GM19099 (cell line): ENCODE data around the gene CNGA3.

Experiments
- POLR2A ChIP-seq: IDR thresholded peaks from 3 replicates; pipeline ENCODE4 v1.6.1; 2011; ENCODE audit warnings: low read depth; ENCODE audit not compliant: insufficient read length; ENCODE audit errors: extremely low read depth

Gene CNGA3

DNA sequence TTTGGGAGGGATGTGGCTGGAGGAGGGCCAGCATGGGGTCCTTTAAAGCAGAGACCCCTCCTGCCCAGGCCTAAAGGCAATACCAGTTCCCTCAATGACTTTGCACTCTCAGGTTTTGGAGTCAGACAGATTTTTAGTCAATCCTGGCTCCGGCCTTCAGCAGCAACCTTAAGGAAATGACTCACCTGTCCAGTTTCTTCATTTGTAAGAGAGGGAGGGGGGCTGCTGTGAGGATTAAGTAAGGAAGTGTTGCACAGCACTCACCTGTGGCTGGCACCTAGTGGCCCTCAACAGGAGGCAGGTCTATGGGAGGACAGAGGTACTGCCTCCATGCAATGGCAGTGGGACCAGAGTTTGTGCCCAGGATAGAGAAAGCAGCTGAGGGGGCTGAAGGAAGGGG lies 13.7 kb downstream of the CNGA3 start:
- no peak for TF ChIP-seq POLR2A

- no peak for TF ChIP-seq POLR2A
Measured at GRCh38 chr2:98367721-98368120, 21.5 kb downstream of the CNGA3 start.

GRCh38 chr2:98369710-98370239 lies 23.5 kb downstream of the CNGA3 start:
- TF ChIP-seq POLR2A: no peak

GRCh38 chr2:98372121-98372520 lies 25.9 kb downstream of the CNGA3 start:
- no peak for TF ChIP-seq POLR2A

DNA sequence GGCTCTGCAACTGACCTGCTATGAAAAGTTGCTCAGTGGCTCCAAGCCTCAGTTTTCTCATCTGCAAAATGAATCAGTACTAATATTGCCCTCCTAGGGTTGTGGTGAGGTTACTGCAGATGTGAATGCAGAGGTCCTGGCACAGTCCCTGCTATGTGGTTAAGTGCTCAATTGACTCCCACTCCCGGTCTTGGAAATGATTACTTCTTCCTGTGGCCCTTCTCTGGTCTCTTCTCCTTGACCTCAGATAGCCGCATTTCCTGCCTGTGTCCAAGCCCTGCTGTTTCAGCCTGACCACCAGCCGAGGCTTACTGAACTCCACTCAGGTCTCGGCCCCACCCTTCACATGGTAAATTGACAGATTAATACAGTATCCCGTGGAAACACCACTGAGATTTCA lies 26.3 kb downstream of the CNGA3 start:
- TF ChIP-seq POLR2A: no peak

GRCh38 chr2:98374286-98374685 lies 28.0 kb downstream of the CNGA3 start:
- TF ChIP-seq POLR2A: no peak

- no peak for TF ChIP-seq POLR2A
Measured at GRCh38 chr2:98374958-98375570, 28.8 kb downstream of the CNGA3 start.

DNA sequence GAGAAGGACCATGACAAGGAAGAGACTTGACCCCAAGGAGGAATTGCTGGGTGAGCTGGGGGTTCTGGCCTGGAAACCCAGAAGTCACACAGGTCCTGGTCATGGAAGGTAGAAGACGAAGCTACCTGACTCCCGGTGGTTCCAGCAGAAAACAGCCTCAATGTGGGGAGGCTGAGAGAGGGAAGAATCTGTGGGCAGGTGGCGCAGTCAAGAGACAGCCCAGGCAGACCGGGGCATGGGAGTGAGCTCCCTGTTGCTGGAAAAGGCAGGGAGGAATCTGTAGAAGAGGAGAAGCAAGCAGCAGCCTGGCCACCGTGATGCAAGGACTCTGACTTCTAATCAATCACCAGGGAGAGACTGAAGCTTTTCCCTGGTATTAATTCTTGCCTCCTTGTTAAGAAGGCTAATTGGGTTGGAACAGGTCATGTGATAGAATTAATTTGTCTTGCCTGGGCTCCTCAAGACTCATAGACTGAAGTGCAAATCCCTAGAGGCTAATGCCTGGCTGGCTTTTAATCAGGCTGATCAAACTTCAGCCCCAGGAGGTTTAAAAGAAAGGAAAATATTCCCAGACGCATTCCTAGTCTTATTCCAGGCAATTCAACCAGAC lies 30.1 kb downstream of the CNGA3 start:
- no peak for TF ChIP-seq POLR2A

GRCh38 chr2:98376996-98377395 lies 30.7 kb downstream of the CNGA3 start:
- TF ChIP-seq POLR2A: no peak

DNA sequence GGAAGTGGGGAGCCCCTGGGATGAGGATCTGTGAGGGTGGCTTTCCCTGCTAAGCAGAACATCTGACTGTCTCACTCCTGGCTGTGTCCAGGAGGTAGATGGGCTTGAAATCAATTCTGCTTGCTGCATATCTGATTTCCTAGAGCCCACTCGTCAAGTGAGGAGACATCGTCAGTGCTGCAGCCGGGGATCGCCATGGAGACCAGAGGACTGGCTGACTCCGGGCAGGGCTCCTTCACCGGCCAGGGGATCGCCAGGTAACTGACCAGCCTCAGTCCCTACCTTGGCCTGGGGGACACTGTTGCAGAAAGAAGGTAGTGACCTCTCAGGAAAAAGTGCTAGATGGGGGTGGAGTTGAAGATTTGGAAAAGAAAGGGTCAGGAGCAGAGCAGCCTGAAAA lies 31.3 kb downstream of the CNGA3 start:
- no peak for TF ChIP-seq POLR2A

GRCh38 chr2:98378196-98378595 lies 31.9 kb downstream of the CNGA3 start:
- TF ChIP-seq POLR2A: no peak

- no peak for TF ChIP-seq POLR2A
Measured at GRCh38 chr2:98378901-98379300, 32.6 kb downstream of the CNGA3 start.

- TF ChIP-seq POLR2A: no peak
Measured at GRCh38 chr2:98379311-98380202, 33.3 kb downstream of the CNGA3 start.

GRCh38 chr2:98380203-98380535 lies 33.9 kb downstream of the CNGA3 start:
- no peak for TF ChIP-seq POLR2A

DNA sequence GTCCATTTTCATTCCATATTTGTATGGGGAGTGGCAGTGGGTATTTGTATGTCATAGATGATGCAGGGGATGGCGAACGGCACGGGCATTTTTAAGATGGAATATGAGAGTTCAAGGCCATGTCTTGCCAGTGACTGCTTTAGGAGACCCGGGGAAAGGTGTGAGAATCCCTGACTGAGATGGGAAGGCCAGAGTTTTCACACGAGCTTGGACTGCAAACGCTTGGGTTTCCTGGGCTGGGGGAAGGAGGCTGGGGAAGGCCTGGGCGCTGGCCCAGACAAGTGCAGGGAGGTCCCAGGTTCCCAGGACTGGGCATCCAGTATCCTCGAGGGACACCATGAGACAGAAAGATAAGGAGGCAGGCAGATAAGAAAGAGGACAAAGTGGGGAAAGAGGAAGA lies 35.2 kb downstream of the CNGA3 start:
- no peak for TF ChIP-seq POLR2A

- no peak for TF ChIP-seq POLR2A
Measured at GRCh38 chr2:98382086-98382485, 35.8 kb downstream of the CNGA3 start.
